ENCODE data around the gene LGALS9B.
"Not testable (repeated sequence)": the region's sequence is repeated elsewhere in the genome, so short reads cannot be mapped to it uniquely, and the experiment has no call there.

DNA sequence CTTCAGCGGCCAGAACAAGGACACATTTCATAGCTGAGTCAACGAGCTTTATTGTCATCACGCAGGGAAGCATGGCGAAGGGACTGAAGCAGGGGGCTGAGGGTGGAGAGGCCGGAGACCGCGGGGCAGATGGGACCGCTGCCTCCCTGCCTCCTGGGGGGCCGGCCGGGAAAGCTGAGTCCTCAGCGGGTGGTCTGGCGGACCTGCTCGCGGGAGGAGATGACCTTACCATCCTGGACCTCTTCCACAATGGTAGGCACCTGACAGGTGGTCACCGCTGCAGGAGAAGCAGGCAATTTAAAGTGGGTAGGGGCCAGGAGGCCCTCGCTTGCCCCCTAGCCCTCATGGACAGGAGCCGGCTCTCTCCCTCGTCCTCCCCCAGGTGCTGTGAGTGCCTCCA lies 45.0 kb upstream of the LGALS9B start:
- not testable (repeated sequence) for TF ChIP-seq POLR2AphosphoS5, POLR2A (IDR thresholded peaks at IDR 0.05)

All from prostate gland (tissue), 1 donor.